KMS-11 (cell line): ENCODE data around the gene C5orf63.

Source experiments
- H2AFZ ChIP-seq: fragments of 200-600 bp; sonication (generic); 2 replicates; pipeline ENCODE4 v1.6.1; 2016; ENCODE audit warnings: antibody characterized with exemption, mixed run types, low read depth
- H3K27ac ChIP-seq: fragments of 200-600 bp; sonication (generic); 2 replicates; pipeline ENCODE4 v1.6.1; 2016; ENCODE audit warnings: mild to moderate bottlenecking, mixed run types
- H3K27me3 ChIP-seq: fragments of 200-600 bp; sonication (generic); 2 replicates; pipeline ENCODE4 v1.6.1; 2017; ENCODE audit warnings: mild to moderate bottlenecking, low read depth, mixed run types, moderate library complexity; ENCODE audit not compliant: insufficient read depth
- H3K36me3 ChIP-seq: fragments of 200-600 bp; sonication (generic); 2 replicates; pipeline ENCODE4 v1.6.1; 2017; ENCODE audit warnings: mild to moderate bottlenecking, mixed run types; ENCODE audit not compliant: insufficient read depth
- H3K4me1 ChIP-seq: fragments of 200-600 bp; sonication (generic); 2 replicates; pipeline ENCODE4 v1.6.1; 2016; ENCODE audit warnings: mild to moderate bottlenecking, low read depth, mixed run types; ENCODE audit not compliant: poor library complexity, severe bottlenecking
- H3K4me2 ChIP-seq: fragments of 200-600 bp; sonication (generic); 2 replicates; pipeline ENCODE4 v1.7.0; 2016; ENCODE audit warnings: mild to moderate bottlenecking, mixed run types
- H3K4me3 ChIP-seq: fragments of 200-600 bp; sonication (generic); IDR thresholded peaks from 2 replicates; pipeline ENCODE4 v1.6.1; 2017; ENCODE audit warnings: low read depth, low read length, mixed read lengths; ENCODE audit not compliant: insufficient read depth
- H3K79me2 ChIP-seq: fragments of 200-600 bp; sonication (generic); 2 replicates; pipeline ENCODE4 v1.6.1; 2016; ENCODE audit warnings: low read depth, mixed run types; ENCODE audit not compliant: insufficient read depth
- H3K9ac ChIP-seq: fragments of 200-600 bp; sonication (generic); 2 replicates; pipeline ENCODE4 v1.6.1; 2016; ENCODE audit warnings: mild to moderate bottlenecking, mixed run types
- H4K20me1 ChIP-seq: fragments of 200-600 bp; sonication (generic); 2 replicates; pipeline ENCODE4 v1.6.1; 2016; ENCODE audit warnings: mild to moderate bottlenecking, mixed run types; ENCODE audit not compliant: insufficient read depth
- TF ChIP-seq, protein P1 (sequence below): fragments of 200-600 bp; sonication (generic); conservative IDR thresholded peaks from 2 replicates; pipeline ENCODE4 v1.6.1; 2017; ENCODE audit warnings: low read depth, mild to moderate bottlenecking, antibody characterized with exemption, low read length, moderate library complexity, mixed read lengths

Gene C5orf63

GRCh38 chr5:127004721-127005120 lies 68.6 kb downstream of the C5orf63 start:
- H3K4me2 ChIP-seq, result no peak overlapping the region
- peaks cover 5% of the 10 kb centered on the region for H3K4me1 ChIP-seq
- TF ChIP-seq, protein P1, sequence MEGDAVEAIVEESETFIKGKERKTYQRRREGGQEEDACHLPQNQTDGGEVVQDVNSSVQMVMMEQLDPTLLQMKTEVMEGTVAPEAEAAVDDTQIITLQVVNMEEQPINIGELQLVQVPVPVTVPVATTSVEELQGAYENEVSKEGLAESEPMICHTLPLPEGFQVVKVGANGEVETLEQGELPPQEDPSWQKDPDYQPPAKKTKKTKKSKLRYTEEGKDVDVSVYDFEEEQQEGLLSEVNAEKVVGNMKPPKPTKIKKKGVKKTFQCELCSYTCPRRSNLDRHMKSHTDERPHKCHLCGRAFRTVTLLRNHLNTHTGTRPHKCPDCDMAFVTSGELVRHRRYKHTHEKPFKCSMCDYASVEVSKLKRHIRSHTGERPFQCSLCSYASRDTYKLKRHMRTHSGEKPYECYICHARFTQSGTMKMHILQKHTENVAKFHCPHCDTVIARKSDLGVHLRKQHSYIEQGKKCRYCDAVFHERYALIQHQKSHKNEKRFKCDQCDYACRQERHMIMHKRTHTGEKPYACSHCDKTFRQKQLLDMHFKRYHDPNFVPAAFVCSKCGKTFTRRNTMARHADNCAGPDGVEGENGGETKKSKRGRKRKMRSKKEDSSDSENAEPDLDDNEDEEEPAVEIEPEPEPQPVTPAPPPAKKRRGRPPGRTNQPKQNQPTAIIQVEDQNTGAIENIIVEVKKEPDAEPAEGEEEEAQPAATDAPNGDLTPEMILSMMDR, result no peak
- H2AFZ ChIP-seq, result no peak overlapping the region
- H3K9ac ChIP-seq, result no peak overlapping the region
- no peaks in the 10 kb centered on the region for H3K36me3 ChIP-seq
- H3K27me3 ChIP-seq, result no peaks in the 10 kb centered on the region
- no peak overlapping the region for H3K27ac ChIP-seq
- H3K79me2 ChIP-seq, result no peaks in the 10 kb centered on the region
- H4K20me1 ChIP-seq, result no peaks in the 10 kb centered on the region
- H3K4me3 ChIP-seq, result no peak overlapping the region

DNA sequence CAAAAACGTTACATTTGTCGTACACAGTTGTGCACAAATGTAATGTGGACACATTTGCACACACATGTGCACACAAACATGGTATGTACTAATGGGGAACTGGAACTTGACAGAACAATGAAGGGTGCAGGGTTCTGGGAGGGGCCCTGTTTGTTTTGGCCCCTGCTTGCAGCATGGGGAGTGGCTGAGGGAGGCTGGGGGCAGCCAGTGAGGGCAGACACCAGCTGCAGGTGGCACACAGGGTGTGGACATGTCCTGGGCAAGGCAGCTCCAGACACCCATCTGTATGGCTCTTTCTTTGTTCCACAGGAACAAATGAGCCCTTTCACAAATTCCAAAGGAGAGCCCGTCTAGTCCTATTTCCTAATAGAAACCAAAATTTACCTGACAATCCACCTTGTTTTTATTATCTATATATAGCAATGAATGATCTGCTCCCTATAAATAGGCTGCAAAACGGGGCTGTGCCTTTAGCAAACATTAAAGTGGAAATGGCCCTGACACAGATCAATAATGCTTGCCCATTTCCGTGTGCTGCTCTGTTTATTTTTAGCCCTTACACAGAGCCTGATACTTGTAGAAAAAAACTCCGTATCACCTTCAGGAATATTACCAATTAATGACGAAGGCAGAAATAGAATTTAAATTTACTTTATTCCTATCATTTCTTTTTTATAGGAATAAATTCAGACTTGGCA lies 69.4 kb downstream of the C5orf63 start:
- Histone ChIP-seq H3K79me2 (no peaks in the 10 kb centered on the region), H3K27me3 (no peaks in the 10 kb centered on the region), H3K36me3 (no peaks in the 10 kb centered on the region), H3K4me2 (no peak overlapping the region), H3K27ac (no peak overlapping the region), H3K9ac (no peak overlapping the region), H3K4me3 (no peak overlapping the region), H4K20me1 (no peaks in the 10 kb centered on the region), H2AFZ (no peak overlapping the region), H3K4me1 (peaks cover 6% of the 10 kb centered on the region)
- TF ChIP-seq, protein P1, result no peak

DNA sequence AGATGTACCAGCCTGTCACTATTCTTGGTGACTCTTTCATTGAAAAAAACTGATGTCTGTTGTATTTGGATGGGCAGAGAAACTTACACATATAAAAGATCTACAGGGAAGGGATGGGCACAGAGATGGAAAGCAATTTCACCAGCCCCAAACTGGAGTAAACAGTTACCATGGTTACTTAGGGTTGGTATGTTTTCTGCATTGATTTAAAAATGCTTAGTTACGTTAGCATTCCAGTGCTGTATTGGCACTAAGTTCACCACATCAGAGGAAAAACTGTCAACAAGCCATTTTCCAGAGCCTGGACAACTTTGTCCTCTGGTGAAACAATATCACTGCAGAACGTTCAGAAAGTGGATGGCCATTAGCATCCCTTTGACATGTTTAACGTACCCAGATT lies 70.9 kb downstream of the C5orf63 start:
- H3K4me3 ChIP-seq, result no peak overlapping the region
- H3K27me3 ChIP-seq, result no peaks in the 10 kb centered on the region
- no peak overlapping the region for H3K9ac ChIP-seq
- H4K20me1 ChIP-seq, result no peaks in the 10 kb centered on the region
- no peak overlapping the region for H3K27ac ChIP-seq
- no peaks in the 10 kb centered on the region for H3K36me3 ChIP-seq
- H3K4me2 ChIP-seq, result no peak overlapping the region
- TF ChIP-seq, protein P1, result no peak
- no peaks in the 10 kb centered on the region for H3K79me2 ChIP-seq
- H2AFZ ChIP-seq, result no peak overlapping the region
- peaks cover 22% of the 10 kb centered on the region for H3K4me1 ChIP-seq

DNA sequence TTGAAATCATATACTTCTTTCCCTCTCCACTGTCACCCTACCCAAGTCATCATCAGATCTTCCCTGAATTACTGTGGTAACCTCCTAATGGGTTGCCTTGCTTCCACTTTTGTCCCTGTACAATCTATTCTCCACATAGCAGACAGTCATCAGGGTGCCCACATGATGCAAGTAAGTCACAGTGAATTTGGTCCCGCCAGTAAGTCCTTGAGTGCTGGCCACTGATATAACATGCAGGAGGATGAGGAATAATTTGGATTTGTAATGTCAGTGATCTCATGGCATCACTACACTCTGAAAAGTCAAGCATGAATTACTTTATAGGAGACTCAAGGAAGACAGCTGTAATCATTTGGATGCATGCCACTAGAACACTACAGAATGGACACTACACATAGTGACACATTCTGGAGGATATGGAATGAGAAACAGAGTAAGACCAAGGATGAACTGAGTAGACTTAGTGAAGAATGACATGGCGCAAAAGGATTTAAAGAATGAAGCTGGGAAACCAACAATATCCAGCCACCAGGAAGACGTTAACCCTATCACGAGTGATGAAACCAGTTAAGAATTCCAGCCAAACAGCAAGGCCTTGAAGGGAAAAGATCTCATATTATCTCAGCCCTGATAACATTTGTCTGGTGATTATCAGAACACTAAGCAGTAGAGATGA lies 71.5 kb downstream of the C5orf63 start:
- Histone ChIP-seq H3K4me2 (no peak overlapping the region), H3K79me2 (no peaks in the 10 kb centered on the region), H4K20me1 (no peaks in the 10 kb centered on the region), H3K27me3 (no peaks in the 10 kb centered on the region), H3K36me3 (no peaks in the 10 kb centered on the region), H3K4me3 (no peak overlapping the region), H3K9ac (no peak overlapping the region), H3K4me1 (peaks cover 25% of the 10 kb centered on the region), H3K27ac (no peak overlapping the region), H2AFZ (no peak overlapping the region)
- TF ChIP-seq, protein P1, result no peak
